WTC11 (cell line): ENCODE results near the gene PACS1.

ENCODE experiments used
- ATF6 ChIP-seq: sonication (generic); formaldehyde crosslinking; IDR thresholded peaks from 2 replicates; pipeline ENCODE4 v1.8.1; 2023; ENCODE audit warnings: mild to moderate bottlenecking, missing genetic modification reagents
- JAZF1 ChIP-seq: fragments of 250-450 bp; sonication (Bioruptor Pico); IDR thresholded peaks from 2 replicates; pipeline ENCODE4 v1.9.0; 2021; ENCODE audit warnings: moderate library complexity, mild to moderate bottlenecking, inconsistent platforms
- TCF7 ChIP-seq: sonication (generic); formaldehyde crosslinking; IDR thresholded peaks from 2 replicates; pipeline ENCODE4 v1.8.0; 2022; ENCODE audit warnings: mild to moderate bottlenecking, low read depth, missing genetic modification reagents, moderate library complexity
- ZNF138 ChIP-seq: sonication (generic); formaldehyde crosslinking; conservative IDR thresholded peaks from 2 replicates; pipeline ENCODE4 v1.8.1; 2022; ENCODE audit warnings: mild to moderate bottlenecking, moderate library complexity, missing genetic modification reagents

GRCh38 chr11:66037327-66037726, 32.7 kb upstream of the PACS1 start:
- no peak for TF ChIP-seq TCF7 (CRISPR knock-in tag)
- no peak for TF ChIP-seq ATF6
- no peak for TF ChIP-seq ZNF138 (CRISPR knock-in tag)
- no peak for TF ChIP-seq JAZF1 (CRISPR knock-in tag)
